Esophagus muscularis mucosa (tissue), 3 donors: ENCODE measurements around the gene MED31.

Experiments
- CTCF ChIP-seq, 3 experiments: fragments of 200-600 bp in 2 of 3; fragments of 450-650 bp in 1 of 3; sonication (generic) in 2 of 3; IDR thresholded peaks; one replicate each; pipeline ENCODE4 v1.5.1; 2017 to 2019; ENCODE audit warnings: antibody characterized with exemption in 3 of 3, mild to moderate bottlenecking in 2 of 3, moderate library complexity in 1 of 3
- POLR2A ChIP-seq: fragments of 450-650 bp; IDR thresholded peaks from one replicate; pipeline ENCODE4 v1.6.1; 2017; ENCODE audit warnings: antibody characterized with exemption, moderate library complexity, mild to moderate bottlenecking, low read depth

DNA sequence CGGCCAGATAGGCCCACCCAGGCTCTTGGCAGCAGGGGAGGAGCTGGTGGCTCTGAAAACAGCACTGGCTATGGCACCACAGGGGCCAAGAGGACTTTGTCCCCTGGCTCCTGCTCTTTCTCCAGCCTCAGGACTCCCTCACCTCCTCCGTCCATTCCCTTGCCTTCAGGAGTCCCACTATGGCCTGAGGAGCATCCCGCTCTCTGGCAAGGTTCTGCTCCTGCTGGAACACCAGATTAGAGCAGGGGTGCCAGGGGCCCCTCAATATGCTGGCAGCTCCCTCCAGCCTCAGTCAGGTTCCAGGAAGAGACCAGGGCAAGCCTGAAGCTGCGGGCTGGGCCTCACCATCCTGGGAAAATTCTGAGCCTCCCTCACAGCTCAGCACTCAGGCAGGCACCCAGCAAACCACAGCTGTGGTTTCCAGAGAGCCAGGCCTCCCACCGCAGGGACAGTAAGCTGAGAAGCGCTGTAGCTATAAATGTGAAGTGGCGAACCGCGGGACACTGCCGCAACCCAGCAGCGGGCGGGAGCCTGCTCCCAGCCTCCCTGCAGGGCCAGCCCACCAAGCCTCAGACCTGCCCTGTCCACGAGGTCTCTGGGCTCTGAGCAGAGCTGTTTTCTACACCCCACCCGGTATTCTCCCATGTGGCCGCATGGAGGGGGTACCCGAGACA, 25.9 kb upstream of the MED31 start:
- TF ChIP-seq CTCF (IDR thresholded peaks at IDR 0.05), result no peak
- TF ChIP-seq POLR2A, result no peak
